ENCODE measurements around the gene DENND4C.
A peak's percentile ranks its signal among the peaks of the same experiment; 100 is the strongest.

The DENND4C gene

DNA sequence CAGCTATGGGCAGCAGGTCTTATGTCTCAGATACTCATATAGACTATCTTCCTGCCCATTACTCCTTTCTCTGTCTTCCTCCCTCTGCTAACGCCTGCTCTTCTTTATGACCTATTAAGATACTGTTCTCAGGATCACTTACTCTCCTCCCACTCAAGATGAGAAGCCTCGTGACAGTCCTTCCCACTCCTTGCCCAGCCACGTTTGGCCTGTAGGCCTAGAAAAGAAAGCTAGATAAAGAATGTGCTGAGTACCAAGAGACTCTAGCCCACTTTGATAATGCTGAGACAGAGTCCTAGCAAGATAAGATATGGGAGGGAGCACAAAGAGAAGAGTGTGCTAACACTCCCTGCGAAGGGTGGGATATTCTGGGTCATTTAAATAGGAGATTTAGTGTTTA is 6.8 kb upstream of the DENND4C start:
- no peaks in the 10 kb centered on the region for H3K4me1 ChIP-seq (ENCODE audit: control extremely low read depth in 1 of 4, control insufficient read depth in 4 of 4, insufficient read depth in 4 of 4, low read length in 3 of 4)
- no peaks in the 10 kb centered on the region for H3K9me3 ChIP-seq (ENCODE audit: control extremely low read depth in 1 of 5, control insufficient read depth in 4 of 5, insufficient read depth in 2 of 5, low read depth in 1 of 5, low read length in 4 of 5)
- no peaks in the 10 kb centered on the region for H3K36me3 ChIP-seq (ENCODE audit: control insufficient read depth in 4 of 4, insufficient read depth in 4 of 4, low read length in 3 of 4)
- ChIA-PET POLR2A (no interaction called here), CTCF (interaction anchor here (1.1 kb wide), 1 partner anchor 9 kb away, joined by 4 read pairs; no protein-coding TSS in a partner anchor)
- no peak for DNase-seq
- no peak overlapping the region for H3K27ac ChIP-seq (ENCODE audit: insufficient read depth in 1 of 2, low read depth in 1 of 2, low read length in 2 of 2, poor library complexity in 1 of 2, severe bottlenecking in 2 of 2)
- WGBS (ENCODE audit: insufficient coverage): 82% methylated on average over 4 of the region's 4 CpGs
- no peak overlapping the region for H3K4me3 ChIP-seq (ENCODE audit: control insufficient read depth in 1 of 7, extremely low read depth in 1 of 7, insufficient read depth in 4 of 7, low read depth in 2 of 7, low read length in 6 of 7)
- H3K27me3 ChIP-seq (replicated peaks in 2 of 5; ENCODE audit: control insufficient read depth in 4 of 5, insufficient read depth in 5 of 5, low read length in 4 of 5): no peaks in the 10 kb centered on the region

DNA sequence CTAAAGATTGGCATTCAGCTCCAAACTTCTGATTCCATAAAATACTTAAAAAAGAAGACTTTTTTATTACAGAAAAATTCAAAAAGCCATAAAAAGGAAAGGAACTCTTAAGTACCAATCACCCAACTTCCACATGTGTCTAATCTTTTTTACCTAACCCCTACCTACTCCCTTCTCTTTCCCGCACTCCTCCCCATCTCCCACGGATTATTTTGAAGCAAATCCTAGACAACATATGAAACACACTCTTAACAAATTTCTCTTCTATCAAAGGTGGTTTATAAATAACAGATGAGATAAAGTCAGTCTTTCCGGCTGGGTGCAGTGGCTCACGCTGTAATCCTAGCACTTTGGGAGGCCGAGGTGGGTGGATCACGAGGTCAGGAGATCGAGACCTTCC is 5.9 kb upstream of the DENND4C start:
- WGBS (ENCODE audit: insufficient coverage): 96% methylated on average over 5 of the region's 7 CpGs
- Histone ChIP-seq H3K27me3 (replicated peaks in 2 of 5; ENCODE audit: control insufficient read depth in 4 of 5, insufficient read depth in 5 of 5, low read length in 4 of 5) (no peaks in the 10 kb centered on the region), H3K4me3 (ENCODE audit: control insufficient read depth in 1 of 7, extremely low read depth in 1 of 7, insufficient read depth in 4 of 7, low read depth in 2 of 7, low read length in 6 of 7) (no peak overlapping the region), H3K4me1 (ENCODE audit: control extremely low read depth in 1 of 4, control insufficient read depth in 4 of 4, insufficient read depth in 4 of 4, low read length in 3 of 4) (peaks cover 3 to 7% (median 5%) of the 10 kb centered on the region in 4 experiments), H3K27ac (ENCODE audit: insufficient read depth in 1 of 2, low read depth in 1 of 2, low read length in 2 of 2, poor library complexity in 1 of 2, severe bottlenecking in 2 of 2) (no peak overlapping the region), H3K36me3 (ENCODE audit: control insufficient read depth in 4 of 4, insufficient read depth in 4 of 4, low read length in 3 of 4) (no peaks in the 10 kb centered on the region), H3K9me3 (ENCODE audit: control extremely low read depth in 1 of 5, control insufficient read depth in 4 of 5, insufficient read depth in 2 of 5, low read depth in 1 of 5, low read length in 4 of 5) (no peaks in the 10 kb centered on the region)
- CTCF ChIA-PET: interaction anchor here (1.1 kb wide), 1 partner anchor 8 kb away, joined by 4 read pairs; no protein-coding TSS in a partner anchor
- POLR2A ChIA-PET: interaction anchor here (0.5 kb wide), 1 partner anchor 11 kb away, joined by 3 read pairs; no protein-coding TSS in a partner anchor
- DNase-seq: no peak

DNA sequence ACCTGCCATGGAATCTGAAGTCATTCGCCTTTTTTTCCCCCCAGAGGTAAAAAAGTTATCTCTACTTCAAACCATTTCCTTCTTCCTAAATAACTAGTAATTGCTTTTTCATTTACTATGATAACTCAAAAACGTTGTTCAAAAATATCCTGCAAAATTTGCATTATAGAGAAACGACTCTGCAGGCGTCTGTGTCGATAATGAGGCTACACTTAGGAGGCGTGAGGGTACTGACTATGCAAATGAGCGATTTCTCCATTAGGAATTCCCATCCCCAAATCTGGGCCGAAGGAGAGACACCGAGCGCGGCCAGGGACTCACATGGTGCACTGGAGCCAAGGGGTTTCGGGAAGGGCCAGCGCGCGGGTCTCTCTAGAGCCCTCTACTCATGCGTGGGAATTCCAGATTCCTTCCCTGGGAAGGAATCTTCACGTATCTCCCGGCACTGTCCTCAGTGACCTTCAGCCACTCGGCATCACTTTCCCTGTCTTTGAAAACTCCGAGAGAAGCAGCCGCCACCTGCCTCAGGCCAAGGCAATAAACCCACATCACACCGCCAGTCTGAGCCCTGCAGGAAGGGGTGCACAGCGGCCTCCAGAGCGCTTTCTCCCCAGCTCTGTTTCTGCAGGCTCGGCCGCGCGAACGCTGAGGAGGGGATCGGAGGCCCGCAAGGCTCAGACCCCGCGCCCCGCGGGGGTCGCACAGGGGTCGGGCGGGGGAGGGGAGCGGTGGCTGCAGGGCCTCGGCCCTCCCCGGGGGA is 718 bp upstream of the DENND4C start:
- Histone ChIP-seq H3K4me3 (ENCODE audit: control insufficient read depth in 1 of 7, extremely low read depth in 1 of 7, insufficient read depth in 4 of 7, low read depth in 2 of 7, low read length in 6 of 7) (peak overlapping the region; percentile 68 to 95 (median 94)), H3K4me1 (ENCODE audit: control extremely low read depth in 1 of 4, control insufficient read depth in 4 of 4, insufficient read depth in 4 of 4, low read length in 3 of 4) (peaks cover 13 to 38% (median 30%) of the 10 kb centered on the region in 4 experiments), H3K9me3 (ENCODE audit: control extremely low read depth in 1 of 5, control insufficient read depth in 4 of 5, insufficient read depth in 2 of 5, low read depth in 1 of 5, low read length in 4 of 5) (no peaks in the 10 kb centered on the region), H3K27me3 (replicated peaks in 2 of 5; ENCODE audit: control insufficient read depth in 4 of 5, insufficient read depth in 5 of 5, low read length in 4 of 5) (no peaks in the 10 kb centered on the region), H3K27ac (ENCODE audit: insufficient read depth in 1 of 2, low read depth in 1 of 2, low read length in 2 of 2, poor library complexity in 1 of 2, severe bottlenecking in 2 of 2) (peak overlapping the region in 1 of 2 experiments; percentile 89), H3K36me3 (ENCODE audit: control insufficient read depth in 4 of 4, insufficient read depth in 4 of 4, low read length in 3 of 4) (no peaks in the 10 kb centered on the region)
- DNase-seq: no peak
- WGBS (ENCODE audit: insufficient coverage): under 1% methylated on average over 30 of the region's 41 CpGs
- ChIA-PET CTCF (no interaction called here), POLR2A (interaction anchor here (0.6 to 1.0 kb wide), 2 partner anchors 46 to 126 kb away, joined by 3 read pairs; no protein-coding TSS in a partner anchor)

DNA sequence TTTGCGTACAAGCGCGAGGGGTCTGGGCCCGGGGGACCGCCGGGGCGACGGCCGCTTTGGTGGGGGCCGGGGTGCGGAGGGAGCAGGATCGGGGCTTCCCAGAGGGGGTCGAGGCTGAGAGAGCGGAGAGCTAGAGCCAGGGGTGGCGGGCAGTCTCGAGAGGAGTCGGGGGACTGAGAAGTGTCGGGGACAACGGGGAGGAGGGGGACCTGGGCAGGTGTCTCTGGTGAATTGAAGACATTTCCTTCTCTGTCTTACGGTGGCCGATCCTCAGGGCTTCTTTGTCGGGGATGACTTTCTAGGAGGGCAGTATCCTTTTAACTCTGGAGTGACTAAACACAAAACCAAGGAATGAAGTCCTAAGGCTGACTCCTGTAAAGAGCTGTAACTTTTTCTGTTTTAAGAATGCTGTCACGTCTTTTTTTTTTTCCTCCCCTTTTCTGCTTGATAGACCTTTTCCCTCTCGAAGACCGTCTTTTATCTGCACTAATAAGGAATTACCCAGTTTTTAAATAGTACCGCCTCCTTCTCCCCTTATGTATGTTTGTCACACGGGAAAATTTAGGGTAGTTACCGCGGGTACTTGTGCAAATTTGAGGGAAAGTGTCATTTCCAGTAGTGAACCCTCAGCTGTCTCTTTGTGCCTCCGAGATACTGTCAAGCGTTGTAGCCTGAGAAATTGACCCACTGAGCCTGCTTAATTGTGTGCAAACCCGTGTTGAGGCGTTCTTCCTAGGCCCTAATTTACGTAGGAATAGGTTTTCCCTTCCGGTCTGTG is 822 bp downstream of the DENND4C start:
- 0% methylated on average over 28 of the region's 35 CpGs for WGBS (ENCODE audit: insufficient coverage)
- Histone ChIP-seq H3K36me3 (ENCODE audit: control insufficient read depth in 4 of 4, insufficient read depth in 4 of 4, low read length in 3 of 4) (no peaks in the 10 kb centered on the region), H3K9me3 (ENCODE audit: control extremely low read depth in 1 of 5, control insufficient read depth in 4 of 5, insufficient read depth in 2 of 5, low read depth in 1 of 5, low read length in 4 of 5) (no peaks in the 10 kb centered on the region), H3K27ac (ENCODE audit: insufficient read depth in 1 of 2, low read depth in 1 of 2, low read length in 2 of 2, poor library complexity in 1 of 2, severe bottlenecking in 2 of 2) (peak overlapping the region; percentile 68 to 89), H3K4me3 (ENCODE audit: control insufficient read depth in 1 of 7, extremely low read depth in 1 of 7, insufficient read depth in 4 of 7, low read depth in 2 of 7, low read length in 6 of 7) (peak overlapping the region; percentile 80 to 97 (median 95)), H3K4me1 (ENCODE audit: control extremely low read depth in 1 of 4, control insufficient read depth in 4 of 4, insufficient read depth in 4 of 4, low read length in 3 of 4) (peaks cover 13 to 41% (median 30%) of the 10 kb centered on the region in 4 experiments), H3K27me3 (replicated peaks in 2 of 5; ENCODE audit: control insufficient read depth in 4 of 5, insufficient read depth in 5 of 5, low read length in 4 of 5) (no peaks in the 10 kb centered on the region)
- ChIA-PET CTCF (interaction anchor here (0.8 to 1.2 kb wide), 3 partner anchors 10 to 37 kb away, joined by 3 read pairs; no protein-coding TSS in a partner anchor), POLR2A (interaction anchor here (0.6 to 1.0 kb wide), 3 partner anchors 13 to 182 kb away, joined by 3 to 6 read pairs (median 3); partner anchors contain the start of gene RRAGA)
- DNase-seq: peak in 2 of 3 donors; percentile 11 to 33

DNA sequence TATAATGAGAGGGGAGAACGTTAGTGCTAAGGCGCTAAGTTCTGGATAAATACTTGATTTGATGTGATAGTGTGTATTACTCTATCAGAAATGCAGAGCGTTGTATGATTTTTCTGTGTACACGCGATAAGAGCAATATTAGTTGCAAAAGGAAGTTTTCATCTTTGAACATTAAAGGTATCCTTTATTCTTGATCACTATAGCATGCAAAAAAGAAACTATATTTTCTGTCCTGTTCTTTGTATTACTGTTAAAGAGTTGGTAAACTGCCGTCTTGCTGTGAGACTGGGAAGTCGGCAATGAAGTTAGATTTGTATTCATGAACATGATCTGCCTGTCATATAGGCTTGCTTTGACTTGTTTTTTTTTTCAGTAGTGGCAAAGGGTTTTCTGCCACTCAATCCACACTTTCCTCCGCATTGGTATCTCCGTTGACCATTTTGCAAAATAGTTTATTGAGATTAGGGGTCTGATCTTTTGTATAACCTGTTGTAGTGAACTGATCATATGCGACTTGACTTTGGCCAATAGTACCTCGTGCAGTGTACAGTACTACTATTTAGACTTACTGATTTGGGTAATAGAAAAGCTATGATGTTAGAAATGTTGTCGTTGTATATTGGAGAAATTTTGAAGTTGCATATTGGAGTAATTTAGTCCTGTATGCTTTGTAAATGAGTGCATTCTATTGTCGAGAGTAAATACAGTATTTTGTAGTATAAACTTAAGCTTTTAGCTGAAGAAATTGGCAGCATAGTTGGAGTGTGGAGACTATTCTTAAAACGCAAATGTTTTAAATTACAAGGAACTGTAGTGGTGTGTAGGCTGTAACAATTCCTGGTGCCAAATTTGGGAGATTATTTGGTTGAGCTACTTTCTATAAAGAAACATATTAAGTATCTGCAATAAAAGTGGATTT is 1.7 kb downstream of the DENND4C start:
- H3K9me3 ChIP-seq (ENCODE audit: control extremely low read depth in 1 of 5, control insufficient read depth in 4 of 5, insufficient read depth in 2 of 5, low read depth in 1 of 5, low read length in 4 of 5): no peaks in the 10 kb centered on the region
- ChIA-PET POLR2A (interaction anchor here (0.6 kb wide), 1 partner anchor 14 kb away, joined by 6 read pairs; no protein-coding TSS in a partner anchor), CTCF (interaction anchor here (0.7 to 1.1 kb wide), 4 partner anchors 8 to 21 kb away, joined by 3 to 4 read pairs (median 4); no protein-coding TSS in a partner anchor)
- WGBS (ENCODE audit: insufficient coverage): 8% methylated on average over 6 of the region's 14 CpGs
- H3K36me3 ChIP-seq (ENCODE audit: control insufficient read depth in 4 of 4, insufficient read depth in 4 of 4, low read length in 3 of 4): no peaks in the 10 kb centered on the region
- H3K27me3 ChIP-seq (replicated peaks in 2 of 5; ENCODE audit: control insufficient read depth in 4 of 5, insufficient read depth in 5 of 5, low read length in 4 of 5): no peaks in the 10 kb centered on the region
- H3K27ac ChIP-seq (ENCODE audit: insufficient read depth in 1 of 2, low read depth in 1 of 2, low read length in 2 of 2, poor library complexity in 1 of 2, severe bottlenecking in 2 of 2): peak overlapping the region in 1 of 2 experiments; percentile 89
- peak overlapping the region in 6 of 7 experiments; percentile 80 to 95 (median 94) for H3K4me3 ChIP-seq (ENCODE audit: control insufficient read depth in 1 of 7, extremely low read depth in 1 of 7, insufficient read depth in 4 of 7, low read depth in 2 of 7, low read length in 6 of 7)
- H3K4me1 ChIP-seq (ENCODE audit: control extremely low read depth in 1 of 4, control insufficient read depth in 4 of 4, insufficient read depth in 4 of 4, low read length in 3 of 4): peaks cover 16 to 47% (median 33%) of the 10 kb centered on the region in 4 experiments
- DNase-seq: peak in 1 of 3 donors; percentile 15

DNA sequence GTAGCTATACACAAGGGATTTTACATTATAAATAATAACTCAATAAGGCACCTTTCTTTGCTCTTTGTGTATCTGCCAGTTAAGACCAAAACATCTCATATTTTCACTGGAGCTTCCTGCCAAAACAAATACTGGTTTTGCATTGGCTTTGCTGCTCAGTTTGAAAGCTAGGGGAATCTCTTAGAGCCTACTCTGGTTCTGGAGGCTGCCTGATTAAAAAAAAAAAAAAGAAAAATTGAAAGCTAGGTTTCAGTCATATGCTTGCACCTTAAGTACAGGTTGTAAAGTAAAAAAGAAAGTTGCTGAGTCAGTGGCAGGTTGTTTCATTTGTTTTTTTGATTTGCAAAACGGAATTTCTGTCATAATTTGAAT is 2.3 kb downstream of the DENND4C start:
- POLR2A ChIA-PET: no interaction called here
- peak in 2 of 3 donors; percentile 53 to 57 for DNase-seq
- H3K4me3 ChIP-seq (ENCODE audit: control insufficient read depth in 1 of 7, extremely low read depth in 1 of 7, insufficient read depth in 4 of 7, low read depth in 2 of 7, low read length in 6 of 7): peak overlapping the region in 4 of 7 experiments; percentile 80 to 95 (median 91)
- H3K27ac ChIP-seq (ENCODE audit: insufficient read depth in 1 of 2, low read depth in 1 of 2, low read length in 2 of 2, poor library complexity in 1 of 2, severe bottlenecking in 2 of 2): peak overlapping the region in 1 of 2 experiments; percentile 89
- no peaks in the 10 kb centered on the region for H3K36me3 ChIP-seq (ENCODE audit: control insufficient read depth in 4 of 4, insufficient read depth in 4 of 4, low read length in 3 of 4)
- no peaks in the 10 kb centered on the region for H3K27me3 ChIP-seq (replicated peaks in 2 of 5; ENCODE audit: control insufficient read depth in 4 of 5, insufficient read depth in 5 of 5, low read length in 4 of 5)
- H3K4me1 ChIP-seq (ENCODE audit: control extremely low read depth in 1 of 4, control insufficient read depth in 4 of 4, insufficient read depth in 4 of 4, low read length in 3 of 4): peaks cover 16 to 47% (median 33%) of the 10 kb centered on the region in 4 experiments
- no peaks in the 10 kb centered on the region for H3K9me3 ChIP-seq (ENCODE audit: control extremely low read depth in 1 of 5, control insufficient read depth in 4 of 5, insufficient read depth in 2 of 5, low read depth in 1 of 5, low read length in 4 of 5)
- WGBS (ENCODE audit: insufficient coverage): no CpG with 5 or more reads among the region's 1 CpG
- CTCF ChIA-PET: interaction anchor here (0.7 to 1.1 kb wide), 4 partner anchors 9 to 82 kb away, joined by 3 to 4 read pairs (median 4); no protein-coding TSS in a partner anchor
